Pancreas (tissue), 10 donors: Measurements from ENCODE around the gene PAPPA2. TPM values are rescaled to one million over a fixed set of nuclear protein-coding genes. Genes with fewer than 3 reads are reported as not detected.
"Not testable (repeated sequence)": the region's sequence is repeated elsewhere in the genome, so short reads cannot be mapped to it uniquely, and the experiment has no call there.

Experiments used
- ATAC-seq, 4 donors: fragments of 200-7000 bp; cut with Tn5 transposase; one replicate each; pipeline versions ENCODE4 v1.8.0 to v1.9.1; 2020; ENCODE audit warnings: mild to moderate bottlenecking in 4 of 4, moderate library complexity in 4 of 4
- DNase-seq, 6 donors: peaks; one replicate each; pipeline ENCODE4 v3.0.0-alpha.2; 2020
- FAIRE-seq: peaks from 2 replicates; lab custom pipeline; 2012; peaks lifted over from hg19 to GRCh38; lab: Jason Lieb, UNC
- H3K27ac ChIP-seq, 4 donors: fragments of 200-600 bp; sonication (generic); 1 replicate in 3 of 4; 2 replicates in 1 of 4; pipeline versions ENCODE4 v1.5.0 to v1.8.0; 2020
- H3K27me3 ChIP-seq, 4 donors: fragments of 200-600 bp; one replicate each; pipeline ENCODE4 v1.8.0; 2021
- H3K36me3 ChIP-seq, 3 donors: fragments of 200-600 bp; sonication (generic) in 1 of 3; one replicate each; pipeline versions ENCODE4 v1.5.0 to v1.8.0; 2020 to 2021
- H3K4me1 ChIP-seq, 3 donors: fragments of 200-600 bp; one replicate each; pipeline ENCODE4 v1.8.0; 2021
- H3K4me3 ChIP-seq, 4 donors: fragments of 200-600 bp; sonication (generic) in 2 of 4; one replicate each; pipeline versions ENCODE4 v1.5.0 to v1.8.0; 2020 to 2021
- H3K9me3 ChIP-seq, 4 donors: fragments of 200-600 bp; one replicate each; pipeline ENCODE4 v1.8.0; 2021
- CTCF ChIP-seq, 4 donors: fragments of 200-600 bp; sonication (generic) in 3 of 4; IDR thresholded peaks; one replicate each; pipeline versions ENCODE4 v1.5.0 to v1.8.0; 2021; ENCODE audit warnings: antibody characterized with exemption in 4 of 4
- WGBS, 2 donors: extraction: QIAGEN DNeasy Blood & Tissue Kit; methylation state at CpG; one replicate each; pipeline ENCODE4 v1.1.7; 2013; 5-methylcytosine and 5-hydroxymethylcytosine counted together
- intact Hi-C, 3 donors: fragments of 100-400 bp; cut with DNase I; formaldehyde crosslinking; loops; one replicate each; pipeline versions ENCODE4 v1.11.1 to v1.14.2; 2022
- polyA plus RNA-seq, 2 donors: library from polyadenylated mRNA; stranded (reverse); fragments of 200-250 nt; gene quantifications; one replicate each; pipeline ENCODE4 v1.2.3, GENCODE V29; 2013
- total RNA-seq, 6 donors: library from RNA; stranded (reverse); fragmentation: NEBNext Ultra II Directional in 4 of 6; extraction: Animal tissue kit (Norgen Biotek cat#: 25700) in 4 of 6; gene quantifications; one replicate each; pipeline versions ENCODE4 v1.2.1 to v1.2.4, GENCODE V29; 2021 to 2023
- donor health status: healthy with polysubstance abuse.
- donor health status: DM: no; HTN: no; CAD: no; lungs with moderate emphysema.
- donor health status: DM: no; HTN: no; CAD: no.
- donor health status: control.
- donor health status: control.
- donor health status: Bipolar disorder and iron deficiency.
- donor health status: DM: yes; HTN: yes; CAD: no.
- donor health status: DM: no; HTN: no; CAD: no.
- donor health status: DM: no; HTN: no; CAD: no.
- donor health status: DM: yes; HTN: yes; CAD: no.

The PAPPA2 gene
- total and polyA plus RNA-seq, 8 donors = 0.51 to 6.9 (median 2.0) TPM

DNA sequence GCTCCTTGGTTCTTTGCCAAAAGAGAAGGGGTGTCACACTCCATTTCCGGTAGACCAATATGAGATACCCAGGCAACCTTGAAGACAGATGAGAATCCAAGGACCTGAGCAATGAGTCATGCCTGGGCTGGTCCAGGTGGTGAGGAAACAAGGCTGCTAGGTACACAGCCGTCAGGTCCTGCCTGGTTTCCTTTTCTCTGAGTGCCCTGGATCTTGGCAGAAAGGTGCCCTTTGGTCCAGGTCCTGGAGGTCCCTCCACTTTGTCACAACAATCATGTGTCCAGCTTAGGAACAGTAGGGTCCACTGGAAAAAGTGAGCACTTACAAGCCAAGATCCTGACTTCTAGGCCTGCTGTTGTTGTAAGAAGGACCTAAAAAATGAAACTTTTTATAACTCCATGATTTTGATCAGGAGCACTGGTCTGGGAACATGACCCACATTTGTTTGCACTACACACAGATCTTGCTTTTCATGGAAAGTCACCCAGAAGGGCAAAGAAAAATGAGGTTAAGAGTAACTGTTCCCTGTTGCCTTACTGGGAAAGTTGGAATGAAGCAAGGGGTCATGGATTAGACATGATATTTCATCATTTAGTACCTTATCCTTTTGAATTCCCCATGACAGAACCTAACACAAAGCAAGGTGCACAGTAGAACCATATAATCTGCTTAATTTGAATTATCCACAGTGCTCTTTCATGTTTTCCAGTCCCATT is 94.7 kb downstream of the PAPPA2 start:
- intact Hi-C loops = loop anchor here in 2 of 3 donors (5.0 to 10.0 kb wide), 3 partner anchors 135 to 325 kb away; no protein-coding TSS in a partner anchor
- Histone ChIP-seq H3K36me3 (no peaks in the 10 kb centered on the region), H3K27ac (no peak overlapping the region), H3K4me1 (no peaks in the 10 kb centered on the region), H3K27me3 (no peaks in the 10 kb centered on the region), H3K9me3 (no peaks in the 10 kb centered on the region), H3K4me3 (no peak overlapping the region)
- no peak for TF ChIP-seq CTCF (IDR thresholded peaks at IDR 0.05)
- peak; percentile 53 to 68 (median 64) for ATAC-seq
- WGBS, 2 donors = 27 to 29% methylated on average over 2 of the region's 2 CpGs
- FAIRE-seq = no peak
- peak in 3 of 6 donors; percentile 23 to 32 (median 26) for DNase-seq

GRCh38 chr1:176558561-176558960 is 95.6 kb downstream of the PAPPA2 start:
- DNase-seq = no peak
- intact Hi-C loops = loop anchor here in 2 of 3 donors (5.0 to 10.0 kb wide), 3 partner anchors 134 to 324 kb away; no protein-coding TSS in a partner anchor
- FAIRE-seq = no peak
- H3K27ac ChIP-seq = no peak overlapping the region
- no peaks in the 10 kb centered on the region for H3K36me3 ChIP-seq
- H3K4me1 ChIP-seq = no peaks in the 10 kb centered on the region
- ATAC-seq = no peak
- no peak for TF ChIP-seq CTCF (IDR thresholded peaks at IDR 0.05)
- 25 to 49% methylated on average over 2 of the region's 2 CpGs for WGBS, 2 donors
- H3K4me3 ChIP-seq = no peak overlapping the region
- no peaks in the 10 kb centered on the region for H3K9me3 ChIP-seq
- no peaks in the 10 kb centered on the region for H3K27me3 ChIP-seq

DNA sequence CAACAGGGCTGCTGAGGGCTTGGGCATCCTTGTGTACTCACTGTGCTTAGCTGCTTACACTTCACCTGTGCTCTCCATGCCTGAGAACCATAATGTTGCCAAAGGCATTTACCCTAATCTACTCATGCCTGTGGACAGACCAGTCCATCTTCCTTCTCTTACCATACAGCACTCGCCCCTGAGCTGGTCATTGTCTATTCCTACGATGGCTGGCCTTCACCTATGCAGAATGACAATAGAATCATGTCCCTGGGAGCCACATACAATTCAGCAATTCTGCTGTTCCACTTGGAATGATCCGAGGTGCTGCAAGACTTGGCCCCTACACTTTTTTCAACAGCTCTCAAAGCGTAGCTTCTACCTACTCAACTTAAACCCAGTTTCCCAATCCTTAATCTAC is 96.5 kb downstream of the PAPPA2 start:
- H3K9me3 ChIP-seq = no peaks in the 10 kb centered on the region
- no peak for DNase-seq
- TF ChIP-seq CTCF (IDR thresholded peaks at IDR 0.05) = no peak
- H3K4me3 ChIP-seq = no peak overlapping the region
- no peaks in the 10 kb centered on the region for H3K4me1 ChIP-seq
- FAIRE-seq = no peak
- H3K27me3 ChIP-seq = no peaks in the 10 kb centered on the region
- no peak overlapping the region for H3K27ac ChIP-seq
- 40 to 49% methylated on average over 4 of the region's 4 CpGs for WGBS, 2 donors
- no peaks in the 10 kb centered on the region for H3K36me3 ChIP-seq
- intact Hi-C loops = loop anchor here in 2 of 3 donors (5.0 to 10.0 kb wide), 3 partner anchors 133 to 323 kb away; no protein-coding TSS in a partner anchor
- no peak for ATAC-seq

DNA sequence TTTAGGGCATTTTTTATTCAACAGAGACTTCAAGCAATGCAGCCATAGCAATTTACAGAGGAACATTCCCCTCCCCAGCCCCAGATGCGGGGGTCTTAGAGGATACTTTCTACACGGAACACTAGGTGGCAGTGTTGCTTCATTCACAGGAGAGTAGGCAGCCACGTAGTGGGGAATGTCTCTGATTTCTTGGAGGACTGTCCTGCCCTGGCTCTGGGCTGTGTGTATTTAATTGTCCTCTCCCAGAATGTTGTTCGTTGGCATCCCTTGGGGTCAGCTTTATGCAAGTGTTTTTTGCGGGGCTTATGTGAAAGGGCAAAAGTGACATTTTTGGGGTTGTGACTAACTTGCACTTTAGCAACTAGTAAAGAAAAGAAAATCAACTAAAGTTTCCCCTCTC is 96.9 kb downstream of the PAPPA2 start:
- intact Hi-C loops = loop anchor here in 2 of 3 donors (5.0 to 10.0 kb wide), 3 partner anchors 132 to 322 kb away; no protein-coding TSS in a partner anchor
- Histone ChIP-seq H3K27me3 (no peaks in the 10 kb centered on the region), H3K36me3 (no peaks in the 10 kb centered on the region), H3K4me1 (no peaks in the 10 kb centered on the region), H3K4me3 (no peak overlapping the region), H3K9me3 (no peaks in the 10 kb centered on the region), H3K27ac (no peak overlapping the region)
- 2 to 3% methylated on average over 5 of the region's 5 CpGs for WGBS, 2 donors
- FAIRE-seq (no peak), DNase-seq (peak in 3 of 6 donors; percentile 34 to 59 (median 53)), ATAC-seq (peak; percentile 84 to 97 (median 92))
- peak; percentile 50 to 83 (median 79) for TF ChIP-seq CTCF (IDR thresholded peaks at IDR 0.05)

- 82 to 90% methylated on average over 4 of the region's 4 CpGs for WGBS, 2 donors
- intact Hi-C loops = loop anchor here in 1 of 3 donors (10.0 kb wide), 1 partner anchor 284 kb away; no protein-coding TSS in a partner anchor
- no peaks in the 10 kb centered on the region for H3K36me3 ChIP-seq
- H3K27ac ChIP-seq = no peak overlapping the region
- H3K4me3 ChIP-seq = no peak overlapping the region
- no peak for FAIRE-seq
- DNase-seq = peak in 1 of 6 donors; percentile 19
- H3K27me3 ChIP-seq = no peaks in the 10 kb centered on the region
- no peaks in the 10 kb centered on the region for H3K9me3 ChIP-seq
- H3K4me1 ChIP-seq = no peaks in the 10 kb centered on the region
- no peak for TF ChIP-seq CTCF (IDR thresholded peaks at IDR 0.05)
- no peak for ATAC-seq
Measured at GRCh38 chr1:176560681-176561080, 97.7 kb downstream of the PAPPA2 start.

- not testable (repeated sequence) for ATAC-seq, H3K4me3 ChIP-seq, H3K27me3 ChIP-seq, H3K9me3 ChIP-seq, DNase-seq, H3K4me1 ChIP-seq, H3K36me3 ChIP-seq, H3K27ac ChIP-seq, FAIRE-seq
- 94 to 95% methylated on average over 7 of the region's 7 CpGs for WGBS, 2 donors
- intact Hi-C loops = loop anchor here in 1 of 3 donors (10.0 kb wide), 1 partner anchor 283 kb away; no protein-coding TSS in a partner anchor
Measured at GRCh38 chr1:176561761-176562160, 98.8 kb downstream of the PAPPA2 start.
